Measurements from ENCODE around the gene CELF1. TPM values are rescaled to one million over a fixed set of nuclear protein-coding genes. Genes with fewer than 3 reads are reported as not detected.

The CELF1 gene
- total RNA-seq, 2 experiments from 2014 or later: 103 to 111 TPM

DNA sequence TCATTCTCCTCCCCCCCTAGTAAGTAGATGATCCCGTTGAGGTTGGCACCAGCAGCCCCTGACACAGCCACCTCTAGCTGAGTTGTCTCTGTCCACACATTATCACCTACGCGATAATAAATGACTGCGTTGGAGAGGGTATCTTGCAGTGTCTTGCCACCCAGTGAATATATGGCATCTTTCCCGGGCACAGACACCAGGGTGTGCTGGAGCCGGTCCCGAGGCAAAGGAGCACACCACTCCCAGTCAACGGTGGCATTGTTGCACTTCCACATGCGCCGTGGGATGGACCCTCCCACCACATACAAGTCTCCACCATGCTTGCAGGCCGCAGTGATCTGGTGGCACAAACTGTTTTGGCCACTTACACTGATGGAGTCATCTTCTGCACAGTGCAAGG lies 20.4 kb upstream of the CELF1 start:
- POLR2A ChIA-PET: interaction anchor here (0.7 to 1.3 kb wide), 2 partner anchors 8 to 12 kb away, joined by 3 to 5 read pairs; partner anchors contain the start of gene PTPMT1
- peaks cover 23% of the 10 kb centered on the region for H3K4me1 Mint-ChIP-seq (ENCODE audit: low read depth)
- Histone ChIP-seq H3K36me3 (ENCODE audit: insufficient read depth, low read length) (peaks cover 56% of the 10 kb centered on the region), H3K4me3 (ENCODE audit: low read length) (no peak overlapping the region), H3K27ac (ENCODE audit: low read depth in 1 of 2, low read length in 2 of 2) (no peak overlapping the region), H3K27me3 (ENCODE audit: control insufficient read depth in 1 of 2, insufficient read depth in 2 of 2, low read length in 2 of 2) (no peaks in the 10 kb centered on the region), H3K4me1 (ENCODE audit: insufficient read depth, low read length) (peaks cover 23% of the 10 kb centered on the region), H3K9me3 (ENCODE audit: control insufficient read depth in 1 of 2, insufficient read depth in 1 of 2, low read length in 2 of 2) (no peaks in the 10 kb centered on the region)
- no peak overlapping the region for H3K4me3 Mint-ChIP-seq
- TF ChIP-seq, protein P1, sequence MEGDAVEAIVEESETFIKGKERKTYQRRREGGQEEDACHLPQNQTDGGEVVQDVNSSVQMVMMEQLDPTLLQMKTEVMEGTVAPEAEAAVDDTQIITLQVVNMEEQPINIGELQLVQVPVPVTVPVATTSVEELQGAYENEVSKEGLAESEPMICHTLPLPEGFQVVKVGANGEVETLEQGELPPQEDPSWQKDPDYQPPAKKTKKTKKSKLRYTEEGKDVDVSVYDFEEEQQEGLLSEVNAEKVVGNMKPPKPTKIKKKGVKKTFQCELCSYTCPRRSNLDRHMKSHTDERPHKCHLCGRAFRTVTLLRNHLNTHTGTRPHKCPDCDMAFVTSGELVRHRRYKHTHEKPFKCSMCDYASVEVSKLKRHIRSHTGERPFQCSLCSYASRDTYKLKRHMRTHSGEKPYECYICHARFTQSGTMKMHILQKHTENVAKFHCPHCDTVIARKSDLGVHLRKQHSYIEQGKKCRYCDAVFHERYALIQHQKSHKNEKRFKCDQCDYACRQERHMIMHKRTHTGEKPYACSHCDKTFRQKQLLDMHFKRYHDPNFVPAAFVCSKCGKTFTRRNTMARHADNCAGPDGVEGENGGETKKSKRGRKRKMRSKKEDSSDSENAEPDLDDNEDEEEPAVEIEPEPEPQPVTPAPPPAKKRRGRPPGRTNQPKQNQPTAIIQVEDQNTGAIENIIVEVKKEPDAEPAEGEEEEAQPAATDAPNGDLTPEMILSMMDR (IDR thresholded peaks at IDR 0.05): no peak
- CTCF ChIA-PET: interaction anchor here (0.9 to 1.1 kb wide), 2 partner anchors 10 to 20 kb away, joined by 3 read pairs; no protein-coding TSS in a partner anchor
- peaks cover 83% of the 10 kb centered on the region for H3K36me3 Mint-ChIP-seq (ENCODE audit: low read depth)
- peak overlapping the region; percentile 39 for H3K27ac Mint-ChIP-seq
- H3K27me3 Mint-ChIP-seq: no peaks in the 10 kb centered on the region
- DNase-seq: no peak
- no peak for ATAC-seq (ENCODE audit: poor library complexity)
- intact Hi-C loops (cut with DNase I, micrococcal nuclease): loop anchor here in 1 of 2 experiments (10.0 kb wide), 2 partner anchors 299 to 869 kb away; partner anchors contain the start of genes ARHGAP1, MADD and ZNF408
- no peaks in the 10 kb centered on the region for H3K9me3 Mint-ChIP-seq

DNA sequence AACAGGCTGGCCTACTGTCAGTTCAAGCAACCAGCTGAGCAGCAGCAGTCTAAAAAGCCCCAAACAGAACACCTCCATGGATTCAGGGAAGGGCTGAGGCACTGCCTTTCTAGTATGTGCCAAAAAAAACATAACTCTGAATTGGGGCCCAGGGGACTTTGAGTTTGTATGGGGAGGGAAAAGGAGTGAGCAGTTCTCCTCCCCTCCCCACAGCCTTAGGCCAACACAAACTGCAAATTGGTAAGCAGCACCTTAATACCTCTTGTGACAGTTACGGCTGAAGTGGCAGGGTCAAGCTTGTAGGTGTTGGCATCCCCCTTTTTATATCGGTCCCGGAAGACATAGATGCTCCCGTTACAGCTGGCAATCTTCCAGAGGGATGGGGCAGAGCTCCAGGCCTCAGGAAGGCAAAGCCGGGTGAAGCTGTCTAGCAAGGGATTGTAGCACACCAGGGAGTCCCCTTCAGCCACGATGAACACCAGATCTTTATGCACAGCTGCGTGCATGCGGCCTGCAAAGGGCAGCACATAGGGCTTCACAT lies 19.9 kb upstream of the CELF1 start:
- Mint-ChIP-seq H3K27me3 (no peaks in the 10 kb centered on the region), H3K4me3 (peak overlapping the region; percentile 20), H3K4me1 (ENCODE audit: low read depth) (peaks cover 18% of the 10 kb centered on the region), H3K9me3 (no peaks in the 10 kb centered on the region), H3K36me3 (ENCODE audit: low read depth) (peaks cover 77% of the 10 kb centered on the region), H3K27ac (no peak overlapping the region)
- POLR2A ChIA-PET: no interaction called here
- peaks cover 56% of the 10 kb centered on the region for H3K36me3 ChIP-seq (ENCODE audit: insufficient read depth, low read length)
- H3K4me3 ChIP-seq (ENCODE audit: low read length): no peak overlapping the region
- DNase-seq (no peak), ATAC-seq (ENCODE audit: poor library complexity) (no peak)
- TF ChIP-seq, protein P1 (IDR thresholded peaks at IDR 0.05): no peak
- no peaks in the 10 kb centered on the region for H3K27me3 ChIP-seq (ENCODE audit: control insufficient read depth in 1 of 2, insufficient read depth in 2 of 2, low read length in 2 of 2)
- intact Hi-C loops (cut with DNase I, micrococcal nuclease): loop anchor here in 1 of 2 experiments (10.0 kb wide), 2 partner anchors 298 to 868 kb away; partner anchors contain the start of genes ARHGAP1, MADD and ZNF408
- H3K9me3 ChIP-seq (ENCODE audit: control insufficient read depth in 1 of 2, insufficient read depth in 1 of 2, low read length in 2 of 2): no peaks in the 10 kb centered on the region
- peaks cover 17% of the 10 kb centered on the region for H3K4me1 ChIP-seq (ENCODE audit: insufficient read depth, low read length)
- CTCF ChIA-PET: interaction anchor here (1.1 kb wide), 1 partner anchor 9 kb away, joined by 3 read pairs; no protein-coding TSS in a partner anchor
- no peak overlapping the region for H3K27ac ChIP-seq (ENCODE audit: low read depth in 1 of 2, low read length in 2 of 2)

DNA sequence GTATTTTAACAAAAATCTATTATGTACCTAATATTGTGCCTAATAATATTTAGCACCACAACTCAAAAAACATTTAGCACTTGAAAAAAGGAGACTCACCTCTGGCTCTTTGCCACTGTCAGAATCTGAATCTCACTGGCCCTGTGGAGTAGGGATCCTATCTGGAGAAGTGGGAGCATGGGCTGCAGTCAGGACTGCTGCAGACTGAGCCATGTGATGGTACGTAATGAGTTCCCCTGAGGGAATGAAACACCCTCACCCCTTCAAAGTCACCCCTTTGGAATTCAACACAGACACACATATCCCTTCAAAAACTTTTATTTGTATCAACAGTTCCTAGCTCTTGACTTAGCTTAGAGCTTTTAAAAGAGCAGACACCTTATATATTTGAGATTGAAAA lies 19.0 kb upstream of the CELF1 start:
- no peaks in the 10 kb centered on the region for H3K27me3 ChIP-seq (ENCODE audit: control insufficient read depth in 1 of 2, insufficient read depth in 2 of 2, low read length in 2 of 2)
- peaks cover 72% of the 10 kb centered on the region for H3K36me3 Mint-ChIP-seq (ENCODE audit: low read depth)
- intact Hi-C loops (cut with DNase I, micrococcal nuclease): loop anchor here in 1 of 2 experiments (10.0 kb wide), 2 partner anchors 297 to 867 kb away; partner anchors contain the start of genes ARHGAP1, MADD and ZNF408
- no peaks in the 10 kb centered on the region for H3K9me3 Mint-ChIP-seq
- peak overlapping the region; percentile 53 for H3K27ac Mint-ChIP-seq
- H3K9me3 ChIP-seq (ENCODE audit: control insufficient read depth in 1 of 2, insufficient read depth in 1 of 2, low read length in 2 of 2): no peaks in the 10 kb centered on the region
- H3K4me1 ChIP-seq (ENCODE audit: insufficient read depth, low read length): peaks cover 10% of the 10 kb centered on the region
- H3K36me3 ChIP-seq (ENCODE audit: insufficient read depth, low read length): peaks cover 48% of the 10 kb centered on the region
- H3K27ac ChIP-seq (ENCODE audit: low read depth in 1 of 2, low read length in 2 of 2): no peak overlapping the region
- H3K4me3 ChIP-seq (ENCODE audit: low read length): no peak overlapping the region
- no peak for DNase-seq
- peaks cover 11% of the 10 kb centered on the region for H3K4me1 Mint-ChIP-seq (ENCODE audit: low read depth)
- H3K27me3 Mint-ChIP-seq: no peaks in the 10 kb centered on the region
- TF ChIP-seq, protein P1 (IDR thresholded peaks at IDR 0.05): no peak
- ATAC-seq (ENCODE audit: poor library complexity): no peak
- CTCF ChIA-PET: no interaction called here
- POLR2A ChIA-PET: no interaction called here
- no peak overlapping the region for H3K4me3 Mint-ChIP-seq
